HEK293 (cell line): Measurements from ENCODE around the gene OR7G1.

ENCODE experiments used
- AEBP2 ChIP-seq: fragments of 450-650 bp; formaldehyde crosslinking; IDR thresholded peaks from 2 replicates; pipeline ENCODE4 v1.5.1; 2016; ENCODE audit warnings: missing biosample characterization, missing genetic modification characterization, borderline replicate concordance
- ELK4 ChIP-seq: IDR thresholded peaks from 2 replicates; pipeline ENCODE4 v1.6.1; 2011; ENCODE audit warnings: mild to moderate bottlenecking, low read depth, low read length, borderline replicate concordance
- KLF1 ChIP-seq: fragments of 450-650 bp; formaldehyde crosslinking; IDR thresholded peaks from 2 replicates; pipeline ENCODE4 v1.5.1; 2016; ENCODE audit warnings: missing biosample characterization, missing genetic modification characterization
- KLF8 ChIP-seq: fragments of 450-650 bp; formaldehyde crosslinking; IDR thresholded peaks from 2 replicates; pipeline ENCODE4 v1.5.1; 2016; ENCODE audit warnings: missing biosample characterization, missing genetic modification characterization
- PBX3 ChIP-seq: sonication (generic); formaldehyde crosslinking; IDR thresholded peaks from 2 replicates; pipeline ENCODE4 v1.8.1; 2022; ENCODE audit warnings: mild to moderate bottlenecking, moderate library complexity, missing genetic modification reagents
- PRDM10 ChIP-seq: fragments of 450-650 bp; formaldehyde crosslinking; IDR thresholded peaks from 2 replicates; pipeline ENCODE4 v1.5.1; 2016; ENCODE audit warnings: missing biosample characterization, missing genetic modification characterization
- PRDM6 ChIP-seq: fragments of 450-650 bp; formaldehyde crosslinking; IDR thresholded peaks from 2 replicates; pipeline ENCODE4 v1.5.1; 2017; ENCODE audit warnings: missing biosample characterization, missing genetic modification characterization
- SALL2 ChIP-seq: fragments of 450-650 bp; formaldehyde crosslinking; IDR thresholded peaks from 2 replicates; pipeline ENCODE4 v1.5.0; 2017; ENCODE audit warnings: missing biosample characterization, mild to moderate bottlenecking, missing genetic modification characterization, borderline replicate concordance
- SETDB1 ChIP-seq: IDR thresholded peaks from one replicate; pipeline ENCODE4 v1.6.1; 2017; ENCODE audit warnings: mild to moderate bottlenecking, low read length, moderate library complexity, mixed read lengths; ENCODE audit not compliant: insufficient read length
- TCF7L2 ChIP-seq: IDR thresholded peaks from 2 replicates; pipeline ENCODE4 v1.6.1; 2011; ENCODE audit warnings: low read depth, mild to moderate bottlenecking, inconsistent platforms, low read length, moderate library complexity, borderline replicate concordance
- WT1 ChIP-seq: fragments of 450-650 bp; formaldehyde crosslinking; IDR thresholded peaks from 2 replicates; pipeline ENCODE4 v1.5.1; 2016; ENCODE audit warnings: missing biosample characterization, missing genetic modification characterization
- YY2 ChIP-seq: fragments of 450-650 bp; formaldehyde crosslinking; IDR thresholded peaks from 2 replicates; pipeline ENCODE4 v1.5.1; 2016; ENCODE audit warnings: missing biosample characterization, missing genetic modification characterization
- ZBTB26 ChIP-seq: fragments of 450-650 bp; formaldehyde crosslinking; optimal IDR thresholded peaks from 2 replicates; pipeline ENCODE3; 2016; ENCODE audit warnings: missing biosample characterization, mild to moderate bottlenecking, missing genetic modification characterization
- ZNF114 ChIP-seq: fragments of 450-650 bp; formaldehyde crosslinking; IDR thresholded peaks from 2 replicates; pipeline ENCODE4 v1.5.0; 2017; ENCODE audit warnings: missing biosample characterization, missing genetic modification characterization
- ZNF121 ChIP-seq: fragments of 450-650 bp; formaldehyde crosslinking; IDR thresholded peaks from 2 replicates; pipeline ENCODE4 v1.5.1; 2016; ENCODE audit warnings: missing biosample characterization, missing genetic modification characterization
- ZNF155 ChIP-seq: fragments of 450-650 bp; formaldehyde crosslinking; IDR thresholded peaks from 2 replicates; pipeline ENCODE4 v1.5.1; 2016; ENCODE audit warnings: missing biosample characterization, missing genetic modification characterization
- ZNF174 ChIP-seq: fragments of 450-650 bp; formaldehyde crosslinking; IDR thresholded peaks from 2 replicates; pipeline ENCODE4 v1.5.0; 2017; ENCODE audit warnings: missing biosample characterization, mild to moderate bottlenecking, missing genetic modification characterization
- ZNF175 ChIP-seq: fragments of 450-650 bp; formaldehyde crosslinking; IDR thresholded peaks from 2 replicates; pipeline ENCODE4 v1.5.1; 2016; ENCODE audit warnings: missing biosample characterization, missing genetic modification characterization
- ZNF211 ChIP-seq: fragments of 450-650 bp; formaldehyde crosslinking; IDR thresholded peaks from 2 replicates; pipeline ENCODE4 v1.5.1; 2016; ENCODE audit warnings: low read depth, missing biosample characterization, missing genetic modification characterization
- ZNF26 ChIP-seq: fragments of 450-650 bp; formaldehyde crosslinking; IDR thresholded peaks from 2 replicates; pipeline ENCODE4 v1.5.1; 2016; ENCODE audit warnings: missing biosample characterization, missing genetic modification characterization
- ZNF423 ChIP-seq: fragments of 450-650 bp; formaldehyde crosslinking; IDR thresholded peaks from 2 replicates; pipeline ENCODE4 v1.5.1; 2016; ENCODE audit warnings: missing biosample characterization, missing genetic modification characterization
- ZNF510 ChIP-seq: fragments of 450-650 bp; formaldehyde crosslinking; IDR thresholded peaks from 2 replicates; pipeline ENCODE4 v1.5.1; 2018; ENCODE audit warnings: mild to moderate bottlenecking, missing genetic modification characterization, missing biosample characterization; ENCODE audit not compliant: insufficient replicate concordance
- ZNF514 ChIP-seq: fragments of 450-650 bp; formaldehyde crosslinking; IDR thresholded peaks from 2 replicates; pipeline ENCODE4 v1.5.1; 2016; ENCODE audit warnings: missing biosample characterization, missing genetic modification characterization
- ZNF521 ChIP-seq: fragments of 450-650 bp; formaldehyde crosslinking; IDR thresholded peaks from 2 replicates; pipeline ENCODE4 v1.5.1; 2017; ENCODE audit warnings: missing biosample characterization, mild to moderate bottlenecking, missing genetic modification characterization
- ZNF658 ChIP-seq: fragments of 450-650 bp; formaldehyde crosslinking; IDR thresholded peaks from 2 replicates; pipeline ENCODE4; 2016; ENCODE audit warnings: missing biosample characterization, missing genetic modification characterization
- ZNF768 ChIP-seq: fragments of 450-650 bp; formaldehyde crosslinking; IDR thresholded peaks from 2 replicates; pipeline ENCODE4 v1.5.1; 2018; ENCODE audit warnings: missing biosample characterization, mild to moderate bottlenecking, missing genetic modification characterization
- ZNF792 ChIP-seq: fragments of 450-650 bp; formaldehyde crosslinking; IDR thresholded peaks from 2 replicates; pipeline ENCODE4 v1.5.1; 2016; ENCODE audit warnings: missing biosample characterization, missing genetic modification characterization

The OR7G1 gene

GRCh38 chr19:9075064-9075949 is 40.3 kb downstream of the OR7G1 start (continued):
- no peak for TF ChIP-seq PRDM6
- no peak for TF ChIP-seq ELK4
- peak; percentile 49; the same call in 1 of the 2 replicates for TF ChIP-seq WT1 (tag by site-specific recombination)
- peak; percentile 76 for TF ChIP-seq KLF8 (tag by site-specific recombination)
- no peak for TF ChIP-seq SALL2 (tag by site-specific recombination)
- no peak for TF ChIP-seq AEBP2
- TF ChIP-seq PBX3 (CRISPR knock-in tag): no peak
- no peak for TF ChIP-seq ZNF175 (tag by site-specific recombination)
- peak; percentile 60 for TF ChIP-seq TCF7L2
- TF ChIP-seq KLF1: peak; percentile 40; the same call in 1 of the 2 replicates
- no peak for TF ChIP-seq ZNF26 (tag by site-specific recombination)
- no peak for TF ChIP-seq SETDB1
- TF ChIP-seq ZNF155: no peak
- no peak for TF ChIP-seq YY2 (tag by site-specific recombination)
- TF ChIP-seq ZNF792 (tag by site-specific recombination): no peak
- no peak; the same call in 1 of the 2 replicates for TF ChIP-seq ZNF423 (tag by site-specific recombination)
- TF ChIP-seq ZNF521 (tag by site-specific recombination): no peak
- TF ChIP-seq ZNF768 (tag by site-specific recombination): no peak
- no peak for TF ChIP-seq ZNF658 (tag by site-specific recombination)
- TF ChIP-seq ZBTB26: no peak
- no peak for TF ChIP-seq ZNF114 (tag by site-specific recombination)
- no peak for TF ChIP-seq ZNF211 (tag by site-specific recombination)
- no peak for TF ChIP-seq ZNF121
- TF ChIP-seq ZNF510 (tag by site-specific recombination): no peak
- no peak for TF ChIP-seq ZNF514 (tag by site-specific recombination)
- TF ChIP-seq PRDM10: peak; percentile 91
- no peak for TF ChIP-seq ZNF174
